GM12892 (cell line): Measurements from ENCODE around the gene BNIP3.
A peak's percentile ranks its signal among the peaks of the same experiment; 100 is the strongest.

ENCODE experiments used
- DNase-seq: peaks from one replicate; pipeline ENCODE4 v3.0.0; 2011; ENCODE audit not compliant: insufficient read length
- FAIRE-seq: peaks from 2 replicates; lab custom pipeline; 2011; peaks lifted over from hg19 to GRCh38; lab: Jason Lieb, UNC
- POLR2A ChIP-seq: IDR thresholded peaks from 2 replicates; pipeline ENCODE4 v1.6.1; 2011; ENCODE audit warnings: low read depth, low read length, control low read depth
- POLR2AphosphoS5 ChIP-seq: IDR thresholded peaks from 2 replicates; pipeline ENCODE4 v1.6.1; 2011; ENCODE audit warnings: low read depth, low read length, control low read depth
- TAF1 ChIP-seq: IDR thresholded peaks from 2 replicates; pipeline ENCODE4 v1.6.1; 2011; ENCODE audit warnings: low read depth, mild to moderate bottlenecking, control low read depth, low read length, borderline replicate concordance

The BNIP3 gene

GRCh38 chr10:131930586-131931330 is 51.0 kb downstream of the BNIP3 start:
- DNase-seq = no peak
- FAIRE-seq = no peak
- no peak for TF ChIP-seq POLR2A
- TF ChIP-seq POLR2AphosphoS5 = no peak
- no peak for TF ChIP-seq TAF1

- DNase-seq = no peak
- TF ChIP-seq POLR2A (no peak), TAF1 (no peak), POLR2AphosphoS5 (no peak)
- FAIRE-seq = no peak
Observed at GRCh38 chr10:131930150-131930549, 51.6 kb downstream of the BNIP3 start.

GRCh38 chr10:131929122-131929845 is 52.4 kb downstream of the BNIP3 start:
- DNase-seq (no peak), FAIRE-seq (no peak)
- no peak for TF ChIP-seq POLR2AphosphoS5
- no peak for TF ChIP-seq TAF1
- no peak for TF ChIP-seq POLR2A

GRCh38 chr10:131928248-131929095 is 53.3 kb downstream of the BNIP3 start:
- DNase-seq (peak; percentile 52), FAIRE-seq (peak; percentile 38)
- TF ChIP-seq POLR2A = no peak
- TF ChIP-seq TAF1 = no peak
- TF ChIP-seq POLR2AphosphoS5 = no peak

GRCh38 chr10:131926743-131927595 is 54.8 kb downstream of the BNIP3 start:
- no peak for FAIRE-seq
- TF ChIP-seq TAF1 (no peak), POLR2AphosphoS5 (no peak), POLR2A (no peak)
- no peak for DNase-seq

GRCh38 chr10:131926253-131926652 is 55.5 kb downstream of the BNIP3 start:
- FAIRE-seq = no peak
- TF ChIP-seq TAF1 (no peak), POLR2AphosphoS5 (no peak), POLR2A (no peak)
- DNase-seq = no peak

GRCh38 chr10:131925716-131926115 is 56.0 kb downstream of the BNIP3 start:
- DNase-seq (no peak), FAIRE-seq (no peak)
- TF ChIP-seq POLR2AphosphoS5 (no peak), POLR2A (no peak), TAF1 (no peak)

GRCh38 chr10:131925011-131925649 is 56.6 kb downstream of the BNIP3 start:
- no peak for FAIRE-seq
- no peak for DNase-seq
- TF ChIP-seq POLR2AphosphoS5 = no peak
- TF ChIP-seq TAF1 = no peak
- no peak for TF ChIP-seq POLR2A

- FAIRE-seq (no peak), DNase-seq (no peak)
- TF ChIP-seq POLR2AphosphoS5 (no peak), TAF1 (no peak), POLR2A (no peak)
Observed at GRCh38 chr10:131923038-131923756, 58.5 kb downstream of the BNIP3 start.

- no peak for FAIRE-seq
Observed at GRCh38 chr10:131921184-131921583, 60.5 kb downstream of the BNIP3 start.

More at GRCh38 chr10:131921184-131921583, 60.5 kb downstream of the BNIP3 start:
- DNase-seq = no peak
- TF ChIP-seq TAF1 (no peak), POLR2AphosphoS5 (no peak), POLR2A (no peak)
